HEK293 (cell line): Measurements from ENCODE around the gene VKORC1L1.
A peak's percentile ranks its signal among the peaks of the same experiment; 100 is the strongest.
"Not testable (repeated sequence)": the region's sequence is repeated elsewhere in the genome, so short reads cannot be mapped to it uniquely, and the experiment has no call there.

Experiments used
- CTCF ChIA-PET: fragments of 350-600 bp; formaldehyde crosslinking; extraction: SDS; loops from one replicate; lab custom pipeline; 2021; ENCODE audit warnings: antibody characterized with exemption; lab: Yijun Ruan, JAX
- POLR2A ChIA-PET: fragments of 300-600 bp; formaldehyde crosslinking; extraction: SDS; loops from one replicate; lab custom pipeline; 2020; ENCODE audit warnings: antibody characterized with exemption, inconsistent platforms; lab: Yijun Ruan, JAX
- H3K27ac ChIP-seq: fragments of 200-500 bp; sonication (Bioruptor generic); 2 replicates; pipeline ENCODE4 v1.5.1; 2014; ENCODE audit warnings: low read depth, low read length, control low read depth, inconsistent platforms; ENCODE audit errors: extremely low read depth
- H3K36me3 ChIP-seq, 2 experiments: fragments of 200-500 bp in 1 of 2; sonication (Bioruptor generic) in 1 of 2; 1 replicate in 1 of 2; 2 replicates in 1 of 2; pipeline ENCODE4 v1.5.1; 2014 to 2017; ENCODE audit warnings: inconsistent platforms in 2 of 2, low read length in 2 of 2; ENCODE audit not compliant: control insufficient read depth in 2 of 2, insufficient read depth in 1 of 2
- H3K4me1 ChIP-seq: fragments of 200-500 bp; sonication (Bioruptor generic); 2 replicates; pipeline ENCODE4 v1.5.1; 2014; ENCODE audit warnings: mild to moderate bottlenecking, low read length, inconsistent platforms; ENCODE audit not compliant: control insufficient read depth, insufficient read depth
- H3K4me3 ChIP-seq: 2 replicates; pipeline ENCODE4 v1.5.1; 2011; ENCODE audit warnings: low read depth, mild to moderate bottlenecking, control low read depth, low read length, moderate library complexity
- H3K9me3 ChIP-seq: fragments of 200-500 bp; sonication (Bioruptor generic); 2 replicates; pipeline ENCODE4 v1.5.1; 2014; ENCODE audit warnings: low read depth, low read length, inconsistent platforms; ENCODE audit not compliant: control insufficient read depth, insufficient read depth
- HOXA7 ChIP-seq: sonication (generic); formaldehyde crosslinking; IDR thresholded peaks from 2 replicates; pipeline ENCODE4 v1.8.1; 2022; ENCODE audit warnings: missing genetic modification reagents, borderline replicate concordance
- OSR2 ChIP-seq: fragments of 450-650 bp; formaldehyde crosslinking; IDR thresholded peaks from 2 replicates; pipeline ENCODE4 v1.5.1; 2016; ENCODE audit warnings: missing biosample characterization, missing genetic modification characterization
- PRDM1 ChIP-seq: fragments of 450-650 bp; formaldehyde crosslinking; IDR thresholded peaks from 2 replicates; pipeline ENCODE4; 2016; ENCODE audit warnings: missing biosample characterization, missing genetic modification characterization
- ZIC2 ChIP-seq: fragments of 450-650 bp; formaldehyde crosslinking; IDR thresholded peaks from 2 replicates; pipeline ENCODE4 v1.5.1; 2016; ENCODE audit warnings: missing biosample characterization, missing genetic modification characterization
- ZNF248 ChIP-seq: fragments of 450-650 bp; formaldehyde crosslinking; IDR thresholded peaks from 2 replicates; pipeline ENCODE4 v1.5.1; 2017; ENCODE audit warnings: missing biosample characterization, missing genetic modification characterization
- ZNF302 ChIP-seq: fragments of 450-650 bp; formaldehyde crosslinking; IDR thresholded peaks from 2 replicates; pipeline ENCODE4 v1.5.1; 2016; ENCODE audit warnings: missing biosample characterization, missing genetic modification characterization, low read depth
- ZNF366 ChIP-seq: fragments of 450-650 bp; formaldehyde crosslinking; conservative IDR thresholded peaks from 2 replicates; pipeline ENCODE4 v1.5.1; 2016; ENCODE audit warnings: missing biosample characterization, missing genetic modification characterization
- ZNF623 ChIP-seq: fragments of 450-650 bp; formaldehyde crosslinking; IDR thresholded peaks from 2 replicates; pipeline ENCODE4 v1.5.1; 2016; ENCODE audit warnings: missing biosample characterization, missing genetic modification characterization
- ZNF624 ChIP-seq: fragments of 450-650 bp; formaldehyde crosslinking; IDR thresholded peaks from 2 replicates; pipeline ENCODE4 v1.5.1; 2017; ENCODE audit warnings: missing biosample characterization, missing genetic modification characterization
- TF ChIP-seq, protein P1 (sequence below): sonication (generic); formaldehyde crosslinking; IDR thresholded peaks from 2 replicates; pipeline ENCODE4 v1.8.1; 2022; ENCODE audit warnings: mild to moderate bottlenecking, moderate library complexity, missing genetic modification reagents
- TF ChIP-seq, protein P2 (sequence below): fragments of 450-650 bp; formaldehyde crosslinking; IDR thresholded peaks from 2 replicates; pipeline ENCODE4 v1.5.1; 2017; ENCODE audit warnings: missing biosample characterization, missing genetic modification characterization

The VKORC1L1 gene

DNA sequence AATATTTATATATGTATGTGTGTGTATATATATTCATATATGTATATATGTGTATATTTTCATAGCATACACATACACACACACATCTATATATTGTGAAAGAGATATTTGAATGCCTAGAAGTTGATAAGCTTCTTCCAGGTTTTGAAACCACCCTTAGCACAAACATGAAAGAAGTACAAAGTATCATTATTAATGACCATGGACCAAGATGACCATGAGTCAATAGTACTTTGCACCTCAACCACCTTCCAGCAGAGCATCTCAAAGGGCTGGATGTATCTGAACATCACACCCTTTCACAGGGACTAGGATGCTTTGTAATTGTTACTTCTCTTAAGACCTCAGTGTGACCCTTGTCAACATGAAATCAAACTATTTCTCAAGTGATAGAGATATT, 29.3 kb upstream of the VKORC1L1 start:
- H3K4me3 ChIP-seq, H3K4me1 ChIP-seq, H3K27ac ChIP-seq, POLR2A ChIA-PET, H3K36me3 ChIP-seq, H3K9me3 ChIP-seq, CTCF ChIA-PET: not testable (repeated sequence)

- H3K4me1 ChIP-seq: no peaks in the 10 kb centered on the region
- no peak overlapping the region for H3K4me3 ChIP-seq
- TF ChIP-seq HOXA7 (CRISPR knock-in tag) (no peak), ZNF248 (tag by site-specific recombination) (no peak), ZNF624 (tag by site-specific recombination) (no peak), ZIC2 (tag by site-specific recombination) (no peak), PRDM1 (tag by site-specific recombination) (0 out of 2 replicates have a peak, but pooled peaks have one; percentile 16), ZNF302 (no peak), OSR2 (tag by site-specific recombination) (no peak), ZNF366 (tag by site-specific recombination) (peak; percentile 80), ZNF623 (no peak)
- TF ChIP-seq, protein P1, sequence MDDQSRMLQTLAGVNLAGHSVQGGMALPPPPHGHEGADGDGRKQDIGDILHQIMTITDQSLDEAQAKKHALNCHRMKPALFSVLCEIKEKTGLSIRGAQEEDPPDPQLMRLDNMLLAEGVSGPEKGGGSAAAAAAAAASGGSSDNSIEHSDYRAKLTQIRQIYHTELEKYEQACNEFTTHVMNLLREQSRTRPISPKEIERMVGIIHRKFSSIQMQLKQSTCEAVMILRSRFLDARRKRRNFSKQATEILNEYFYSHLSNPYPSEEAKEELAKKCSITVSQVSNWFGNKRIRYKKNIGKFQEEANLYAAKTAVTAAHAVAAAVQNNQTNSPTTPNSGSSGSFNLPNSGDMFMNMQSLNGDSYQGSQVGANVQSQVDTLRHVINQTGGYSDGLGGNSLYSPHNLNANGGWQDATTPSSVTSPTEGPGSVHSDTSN (CRISPR knock-in tag): no peak
- TF ChIP-seq, protein P2, sequence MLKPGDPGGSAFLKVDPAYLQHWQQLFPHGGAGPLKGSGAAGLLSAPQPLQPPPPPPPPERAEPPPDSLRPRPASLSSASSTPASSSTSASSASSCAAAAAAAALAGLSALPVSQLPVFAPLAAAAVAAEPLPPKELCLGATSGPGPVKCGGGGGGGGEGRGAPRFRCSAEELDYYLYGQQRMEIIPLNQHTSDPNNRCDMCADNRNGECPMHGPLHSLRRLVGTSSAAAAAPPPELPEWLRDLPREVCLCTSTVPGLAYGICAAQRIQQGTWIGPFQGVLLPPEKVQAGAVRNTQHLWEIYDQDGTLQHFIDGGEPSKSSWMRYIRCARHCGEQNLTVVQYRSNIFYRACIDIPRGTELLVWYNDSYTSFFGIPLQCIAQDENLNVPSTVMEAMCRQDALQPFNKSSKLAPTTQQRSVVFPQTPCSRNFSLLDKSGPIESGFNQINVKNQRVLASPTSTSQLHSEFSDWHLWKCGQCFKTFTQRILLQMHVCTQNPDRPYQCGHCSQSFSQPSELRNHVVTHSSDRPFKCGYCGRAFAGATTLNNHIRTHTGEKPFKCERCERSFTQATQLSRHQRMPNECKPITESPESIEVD: no peak
- H3K27ac ChIP-seq: no peak overlapping the region
- CTCF ChIA-PET: interaction anchor here (1.0 kb wide), 1 partner anchor 30 kb away, joined by 4 read pairs; no protein-coding TSS in a partner anchor
- H3K36me3 ChIP-seq: no peaks in the 10 kb centered on the region
- POLR2A ChIA-PET: interaction anchor here (0.7 kb wide), 1 partner anchor 122 kb away, joined by 3 read pairs; no protein-coding TSS in a partner anchor
- H3K9me3 ChIP-seq: no peaks in the 10 kb centered on the region
Observed at GRCh38 chr7:65846008-65846570, 26.8 kb upstream of the VKORC1L1 start.

- H3K27ac ChIP-seq, H3K36me3 ChIP-seq, H3K4me3 ChIP-seq, POLR2A ChIA-PET, H3K4me1 ChIP-seq, H3K9me3 ChIP-seq: not testable (repeated sequence)
- CTCF ChIA-PET: interaction anchor here (0.6 kb wide), 1 partner anchor 906 kb away, joined by 3 read pairs; no protein-coding TSS in a partner anchor
Observed at GRCh38 chr7:65853426-65853825, 19.4 kb upstream of the VKORC1L1 start.

GRCh38 chr7:65853892-65854291, 19.0 kb upstream of the VKORC1L1 start:
- H3K4me3 ChIP-seq, H3K9me3 ChIP-seq, H3K36me3 ChIP-seq, POLR2A ChIA-PET, H3K27ac ChIP-seq, H3K4me1 ChIP-seq: not testable (repeated sequence)
- CTCF ChIA-PET: interaction anchor here (0.6 kb wide), 1 partner anchor 906 kb away, joined by 3 read pairs; no protein-coding TSS in a partner anchor

- H3K4me1 ChIP-seq, H3K27ac ChIP-seq, H3K36me3 ChIP-seq, H3K4me3 ChIP-seq, CTCF ChIA-PET, H3K9me3 ChIP-seq, POLR2A ChIA-PET: not testable (repeated sequence)
Observed at GRCh38 chr7:65857321-65857894, 15.5 kb upstream of the VKORC1L1 start.

DNA sequence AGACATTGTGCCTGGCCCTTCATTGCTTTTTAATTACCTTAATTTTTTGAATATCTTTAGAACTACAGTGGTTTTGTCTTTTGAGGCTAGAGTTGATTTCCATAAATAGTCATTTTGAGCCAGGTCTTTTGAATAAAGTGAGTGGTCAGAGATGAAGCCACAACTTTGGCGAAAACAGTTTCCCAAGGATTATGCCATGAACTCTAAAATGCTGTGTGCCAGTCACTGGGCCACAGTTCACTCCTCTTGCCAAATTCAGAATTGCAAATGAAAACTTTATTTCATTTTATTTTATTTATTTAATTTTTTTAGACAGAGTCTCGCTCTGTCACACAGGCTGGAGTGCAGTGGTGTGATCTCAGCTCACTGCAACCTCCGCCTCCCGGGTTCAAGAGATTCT, 14.2 kb upstream of the VKORC1L1 start:
- H3K27ac ChIP-seq, H3K36me3 ChIP-seq, H3K9me3 ChIP-seq, H3K4me3 ChIP-seq, POLR2A ChIA-PET, H3K4me1 ChIP-seq: not testable (repeated sequence)
- CTCF ChIA-PET: interaction anchor here (0.7 kb wide), 1 partner anchor 12 kb away, joined by 4 read pairs; no protein-coding TSS in a partner anchor

- H3K9me3 ChIP-seq, H3K4me1 ChIP-seq, CTCF ChIA-PET, POLR2A ChIA-PET, H3K36me3 ChIP-seq, H3K27ac ChIP-seq, H3K4me3 ChIP-seq: not testable (repeated sequence)
Observed at GRCh38 chr7:65866244-65866643, 6.6 kb upstream of the VKORC1L1 start.

DNA sequence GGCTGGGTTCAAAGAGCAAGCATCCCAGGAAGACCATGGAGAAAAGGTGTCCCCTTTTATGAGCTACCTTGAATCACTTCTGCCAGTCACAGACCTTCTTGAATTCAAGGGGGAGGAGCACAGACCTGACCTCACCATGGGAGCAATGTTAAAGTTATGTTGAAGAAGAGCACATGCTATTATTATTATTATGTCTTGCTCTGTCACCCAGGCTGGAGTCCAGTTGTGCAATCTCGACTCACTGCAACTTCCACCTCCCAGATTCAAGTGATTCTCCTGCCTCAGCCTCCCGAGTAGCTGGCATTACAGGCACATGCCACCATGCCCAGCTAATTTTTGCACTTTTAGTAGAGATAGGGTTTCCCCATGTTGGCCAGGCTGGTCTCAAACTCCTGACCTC, 5.2 kb upstream of the VKORC1L1 start:
- H3K27ac ChIP-seq, POLR2A ChIA-PET, H3K36me3 ChIP-seq: not testable (repeated sequence)

More for the DNA sequence above, 5.2 kb upstream of the VKORC1L1 start:
- H3K4me3 ChIP-seq, CTCF ChIA-PET, H3K9me3 ChIP-seq, H3K4me1 ChIP-seq: not testable (repeated sequence)
